ENCODE results near the gene LMCD1.
A peak's percentile ranks its signal among the peaks of the same experiment; 100 is the strongest.

LMCD1 gene

GRCh38 chr3:8503871-8504610, 2.4 kb downstream of the LMCD1 start:
- DNase-seq (ENCODE audit: insufficient read length, low spot score) (no peak), FAIRE-seq (peak; percentile 61)

- DNase-seq (ENCODE audit: insufficient read length, low spot score) (no peak), FAIRE-seq (no peak)
Observed at GRCh38 chr3:8504611-8504973, 3.0 kb downstream of the LMCD1 start.

- no peak for DNase-seq (ENCODE audit: insufficient read length, low spot score)
- FAIRE-seq, result no peak
Observed at GRCh38 chr3:8505621-8506020, 4.0 kb downstream of the LMCD1 start.

GRCh38 chr3:8506571-8507061, 5.0 kb downstream of the LMCD1 start:
- no peak for FAIRE-seq
- no peak for DNase-seq (ENCODE audit: insufficient read length, low spot score)

GRCh38 chr3:8507496-8507895, 5.9 kb downstream of the LMCD1 start:
- FAIRE-seq (no peak), DNase-seq (ENCODE audit: insufficient read length, low spot score) (no peak)

- DNase-seq (ENCODE audit: insufficient read length, low spot score), result no peak
- FAIRE-seq, result no peak
Observed at GRCh38 chr3:8509961-8510360, 8.3 kb downstream of the LMCD1 start.

- FAIRE-seq, result no peak
Observed at GRCh38 chr3:8512234-8512633, 10.6 kb downstream of the LMCD1 start.

GRCh38 chr3:8516047-8516661, 14.5 kb downstream of the LMCD1 start:
- no peak for DNase-seq (ENCODE audit: insufficient read length, low spot score)
- FAIRE-seq, result no peak

More at GRCh38 chr3:8512234-8512633, 10.6 kb downstream of the LMCD1 start:
- no peak for DNase-seq (ENCODE audit: insufficient read length, low spot score)

GRCh38 chr3:8516783-8517182, 15.2 kb downstream of the LMCD1 start:
- no peak for FAIRE-seq

GRCh38 chr3:8517487-8517886, 15.9 kb downstream of the LMCD1 start:
- FAIRE-seq (no peak), DNase-seq (ENCODE audit: insufficient read length, low spot score) (no peak)

More at GRCh38 chr3:8516783-8517182, 15.2 kb downstream of the LMCD1 start:
- no peak for DNase-seq (ENCODE audit: insufficient read length, low spot score)

GRCh38 chr3:8518138-8518537, 16.5 kb downstream of the LMCD1 start:
- no peak for FAIRE-seq

GRCh38 chr3:8519156-8519555, 17.5 kb downstream of the LMCD1 start:
- peak; percentile 14 for FAIRE-seq
- no peak for DNase-seq (ENCODE audit: insufficient read length, low spot score)

More at GRCh38 chr3:8518138-8518537, 16.5 kb downstream of the LMCD1 start:
- DNase-seq (ENCODE audit: insufficient read length, low spot score), result no peak

- DNase-seq (ENCODE audit: insufficient read length, low spot score) (no peak), FAIRE-seq (no peak)
Observed at GRCh38 chr3:8519774-8520448, 18.3 kb downstream of the LMCD1 start.

- no peak for FAIRE-seq
- no peak for DNase-seq (ENCODE audit: insufficient read length, low spot score)
Observed at GRCh38 chr3:8520816-8521403, 19.3 kb downstream of the LMCD1 start.

GRCh38 chr3:8523041-8523440, 21.4 kb downstream of the LMCD1 start:
- DNase-seq (ENCODE audit: insufficient read length, low spot score) (no peak), FAIRE-seq (no peak)

GRCh38 chr3:8524249-8524648, 22.6 kb downstream of the LMCD1 start:
- FAIRE-seq (no peak), DNase-seq (ENCODE audit: insufficient read length, low spot score) (no peak)

- no peak for FAIRE-seq
- DNase-seq (ENCODE audit: insufficient read length, low spot score), result no peak
Observed at GRCh38 chr3:8524656-8525399, 23.2 kb downstream of the LMCD1 start.

- DNase-seq (ENCODE audit: insufficient read length, low spot score) (no peak), FAIRE-seq (no peak)
Observed at GRCh38 chr3:8525893-8526292, 24.3 kb downstream of the LMCD1 start.

- no peak for FAIRE-seq
- DNase-seq (ENCODE audit: insufficient read length, low spot score), result no peak
Observed at GRCh38 chr3:8529181-8529637, 27.6 kb downstream of the LMCD1 start.

- DNase-seq (ENCODE audit: insufficient read length, low spot score), result no peak
- no peak for FAIRE-seq
Observed at GRCh38 chr3:8529738-8530525, 28.3 kb downstream of the LMCD1 start.
